ENCODE results near the gene GALNT18. TPM values are rescaled to one million over a fixed set of nuclear protein-coding genes. Genes with fewer than 3 reads are reported as not detected.

Gene GALNT18
- total RNA-seq, 1 donor = 4.7 TPM

- Histone ChIP-seq H3K27me3 (ENCODE audit: insufficient read depth, low read length) (peaks cover 4% of the 10 kb centered on the region), H3K27ac (ENCODE audit: low read depth, low read length) (no peak overlapping the region), H3K4me2 (ENCODE audit: insufficient read depth, low read length) (no peak overlapping the region), H3K36me3 (ENCODE audit: insufficient read depth, low read length) (no peaks in the 10 kb centered on the region), H3K79me2 (ENCODE audit: insufficient read depth, low read length) (no peaks in the 10 kb centered on the region), H2AFZ (ENCODE audit: low read length) (no peak overlapping the region), H4K20me1 (ENCODE audit: insufficient read depth, low read length) (no peaks in the 10 kb centered on the region), H3K9me3 (ENCODE audit: low read depth, low read length) (no peaks in the 10 kb centered on the region), H3K4me3 (ENCODE audit: insufficient read depth, low read length) (no peak overlapping the region), H3K4me1 (ENCODE audit: insufficient read depth, low read length) (no peaks in the 10 kb centered on the region)
- DNase-seq (ENCODE audit: insufficient read length, low spot score, missing footprints) = no peak
- TF ChIP-seq CTCF (IDR thresholded peaks at IDR 0.05; ENCODE audit: extremely low read depth, low read depth, low read length) = no peak
Observed at GRCh38 chr11:11338304-11338703, 283.5 kb downstream of the GALNT18 start.

GRCh38 chr11:11336664-11337063 is 285.1 kb downstream of the GALNT18 start:
- Histone ChIP-seq H3K9me3 (ENCODE audit: low read depth, low read length) (no peaks in the 10 kb centered on the region), H3K4me3 (ENCODE audit: insufficient read depth, low read length) (no peak overlapping the region), H2AFZ (ENCODE audit: low read length) (no peak overlapping the region), H3K36me3 (ENCODE audit: insufficient read depth, low read length) (no peaks in the 10 kb centered on the region), H3K27me3 (ENCODE audit: insufficient read depth, low read length) (no peaks in the 10 kb centered on the region), H3K27ac (ENCODE audit: low read depth, low read length) (no peak overlapping the region), H3K4me1 (ENCODE audit: insufficient read depth, low read length) (no peaks in the 10 kb centered on the region), H3K4me2 (ENCODE audit: insufficient read depth, low read length) (no peak overlapping the region), H3K79me2 (ENCODE audit: insufficient read depth, low read length) (no peaks in the 10 kb centered on the region), H4K20me1 (ENCODE audit: insufficient read depth, low read length) (no peaks in the 10 kb centered on the region)
- DNase-seq (ENCODE audit: insufficient read length, low spot score, missing footprints) = no peak
- TF ChIP-seq CTCF (IDR thresholded peaks at IDR 0.05; ENCODE audit: extremely low read depth, low read depth, low read length) = no peak

- Histone ChIP-seq H3K9me3 (ENCODE audit: low read depth, low read length) (no peaks in the 10 kb centered on the region), H3K4me3 (ENCODE audit: insufficient read depth, low read length) (no peak overlapping the region), H4K20me1 (ENCODE audit: insufficient read depth, low read length) (no peaks in the 10 kb centered on the region), H3K27ac (ENCODE audit: low read depth, low read length) (no peak overlapping the region), H3K79me2 (ENCODE audit: insufficient read depth, low read length) (no peaks in the 10 kb centered on the region), H3K27me3 (ENCODE audit: insufficient read depth, low read length) (no peaks in the 10 kb centered on the region), H3K4me1 (ENCODE audit: insufficient read depth, low read length) (no peaks in the 10 kb centered on the region), H3K4me2 (ENCODE audit: insufficient read depth, low read length) (no peak overlapping the region), H3K36me3 (ENCODE audit: insufficient read depth, low read length) (no peaks in the 10 kb centered on the region), H2AFZ (ENCODE audit: low read length) (no peak overlapping the region)
- DNase-seq (ENCODE audit: insufficient read length, low spot score, missing footprints) = no peak
- no peak for TF ChIP-seq CTCF (IDR thresholded peaks at IDR 0.05; ENCODE audit: extremely low read depth, low read depth, low read length)
Observed at GRCh38 chr11:11335043-11335442, 286.8 kb downstream of the GALNT18 start.

- H3K4me3 ChIP-seq (ENCODE audit: insufficient read depth, low read length) = no peak overlapping the region
- no peak overlapping the region for H3K27ac ChIP-seq (ENCODE audit: low read depth, low read length)
- no peaks in the 10 kb centered on the region for H3K27me3 ChIP-seq (ENCODE audit: insufficient read depth, low read length)
- no peak for DNase-seq (ENCODE audit: insufficient read length, low spot score, missing footprints)
- H3K79me2 ChIP-seq (ENCODE audit: insufficient read depth, low read length) = no peaks in the 10 kb centered on the region
- no peak overlapping the region for H3K4me2 ChIP-seq (ENCODE audit: insufficient read depth, low read length)
- no peaks in the 10 kb centered on the region for H3K9me3 ChIP-seq (ENCODE audit: low read depth, low read length)
- no peaks in the 10 kb centered on the region for H3K4me1 ChIP-seq (ENCODE audit: insufficient read depth, low read length)
- no peak for TF ChIP-seq CTCF (IDR thresholded peaks at IDR 0.05; ENCODE audit: extremely low read depth, low read depth, low read length)
- no peaks in the 10 kb centered on the region for H4K20me1 ChIP-seq (ENCODE audit: insufficient read depth, low read length)
- no peaks in the 10 kb centered on the region for H3K36me3 ChIP-seq (ENCODE audit: insufficient read depth, low read length)
- H2AFZ ChIP-seq (ENCODE audit: low read length) = no peak overlapping the region
Observed at GRCh38 chr11:11334607-11335006, 287.2 kb downstream of the GALNT18 start.

Measured in osteoblast (primary cell).